ENCODE measurements around the gene NPIPB13.
"Not testable (repeated sequence)": the region's sequence is repeated elsewhere in the genome, so short reads cannot be mapped to it uniquely, and the experiment has no call there.

DNA sequence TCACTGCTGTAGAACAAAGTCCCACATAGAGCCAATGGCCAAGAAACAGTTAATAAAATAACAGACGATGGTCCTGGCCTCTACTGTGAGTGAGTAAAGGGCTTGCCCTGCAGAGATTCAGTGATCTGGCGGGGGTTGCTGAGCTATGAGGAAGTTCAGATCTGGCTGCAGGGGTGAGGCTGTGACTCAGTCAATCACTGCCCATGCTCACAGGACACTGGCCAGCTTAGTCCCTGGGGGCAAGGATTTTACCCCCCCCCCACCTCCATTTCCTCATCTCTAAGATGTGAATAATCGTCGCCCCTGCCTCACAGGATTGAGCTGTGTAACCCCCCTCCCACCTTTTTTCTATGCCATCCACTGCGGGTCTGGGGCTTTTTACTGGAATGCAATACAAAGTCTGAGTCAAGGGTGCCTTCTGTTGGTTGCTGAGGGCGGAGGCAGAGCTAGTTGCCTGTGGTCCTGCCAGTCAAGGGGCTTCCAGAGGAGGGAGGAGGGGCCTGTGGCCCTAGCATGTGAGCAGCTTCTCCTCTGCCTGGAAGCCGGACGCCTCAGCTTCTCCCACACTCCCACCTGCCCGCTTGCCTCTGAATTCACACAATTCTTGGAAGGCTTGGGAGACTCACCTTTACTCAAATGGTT is 41.1 kb downstream of the NPIPB13 start:
- TF ChIP-seq, protein P1, sequence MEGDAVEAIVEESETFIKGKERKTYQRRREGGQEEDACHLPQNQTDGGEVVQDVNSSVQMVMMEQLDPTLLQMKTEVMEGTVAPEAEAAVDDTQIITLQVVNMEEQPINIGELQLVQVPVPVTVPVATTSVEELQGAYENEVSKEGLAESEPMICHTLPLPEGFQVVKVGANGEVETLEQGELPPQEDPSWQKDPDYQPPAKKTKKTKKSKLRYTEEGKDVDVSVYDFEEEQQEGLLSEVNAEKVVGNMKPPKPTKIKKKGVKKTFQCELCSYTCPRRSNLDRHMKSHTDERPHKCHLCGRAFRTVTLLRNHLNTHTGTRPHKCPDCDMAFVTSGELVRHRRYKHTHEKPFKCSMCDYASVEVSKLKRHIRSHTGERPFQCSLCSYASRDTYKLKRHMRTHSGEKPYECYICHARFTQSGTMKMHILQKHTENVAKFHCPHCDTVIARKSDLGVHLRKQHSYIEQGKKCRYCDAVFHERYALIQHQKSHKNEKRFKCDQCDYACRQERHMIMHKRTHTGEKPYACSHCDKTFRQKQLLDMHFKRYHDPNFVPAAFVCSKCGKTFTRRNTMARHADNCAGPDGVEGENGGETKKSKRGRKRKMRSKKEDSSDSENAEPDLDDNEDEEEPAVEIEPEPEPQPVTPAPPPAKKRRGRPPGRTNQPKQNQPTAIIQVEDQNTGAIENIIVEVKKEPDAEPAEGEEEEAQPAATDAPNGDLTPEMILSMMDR (conservative IDR thresholded peaks at IDR 0.05 in 1 of 2, IDR thresholded peaks at IDR 0.05 in 1 of 2; ENCODE audit: extremely low read depth in 1 of 2, insufficient read depth in 1 of 2, low read depth in 1 of 2, low read length in 2 of 2), result not testable (repeated sequence)
- TF ChIP-seq EZH2 (IDR thresholded peaks at IDR 0.05; ENCODE audit: borderline replicate concordance, low read length), result not testable (repeated sequence)
